Measurements from ENCODE around the gene TP73.

- peak in 1 of 4 experiments; percentile 35 for TF ChIP-seq CTCF (IDR thresholded peaks at IDR 0.05)
- TF ChIP-seq POLR2AphosphoS5 (IDR thresholded peaks at IDR 0.05): peak; percentile 91
These were observed 2.7 kb upstream of the TP73 start, which contains the start of gene WRAP73 for GRCh38 chr1:3649342-3650247.
